ENCODE data around the gene SLC9A8. TPM values are rescaled to one million over a fixed set of nuclear protein-coding genes. Genes with fewer than 3 reads are reported as not detected.

SLC9A8 gene
- total and polyA plus RNA-seq, 9 of the 15 experiments (the other 6 are each of a cell fraction or from before 2014, with no cell fraction given): 0.56 to 9.7 (median 5.0) TPM

- TF ChIP-seq ZNF449 (CRISPR knock-in tag; IDR thresholded peaks at IDR 0.05) (no peak), NFE2 (IDR thresholded peaks at IDR 0.05; ENCODE audit: low read depth) (0 out of 2 replicates have a peak, but pooled peaks have one; percentile 14), EP400 (IDR thresholded peaks at IDR 0.05) (no peak), LCOR (CRISPR knock-in tag; IDR thresholded peaks at IDR 0.05) (no peak), MYBL2 (IDR thresholded peaks at IDR 0.05; ENCODE audit: low read depth) (no peak), MYBL2 (CRISPR knock-in tag; IDR thresholded peaks at IDR 0.05; ENCODE audit: borderline replicate concordance) (no peak), ZNF280A (IDR thresholded peaks at IDR 0.05; ENCODE audit: low read depth, partially characterized antibody) (no peak), MCM5 (IDR thresholded peaks at IDR 0.05; ENCODE audit: low read depth) (no peak), SAFB (IDR thresholded peaks at IDR 0.05; ENCODE audit: borderline replicate concordance, low read depth, low read length) (no peak), ZBTB2 (IDR thresholded peaks at IDR 0.05) (no peak), FOXM1 (IDR thresholded peaks at IDR 0.05; ENCODE audit: low read depth) (no peak), FOXM1 (CRISPR knock-in tag; IDR thresholded peaks at IDR 0.05; ENCODE audit: low read depth) (no peak), HDAC8 (tag; IDR thresholded peaks at IDR 0.05) (no peak), ZNF57 (CRISPR knock-in tag; IDR thresholded peaks at IDR 0.05) (no peak), CBFA2T3 (IDR thresholded peaks at IDR 0.05) (peak; percentile 29; the same call in 1 of the 2 replicates), SOX6 (IDR thresholded peaks at IDR 0.05) (no peak), CUX1 (CRISPR knock-in tag; IDR thresholded peaks at IDR 0.05) (no peak), RFX1 (IDR thresholded peaks at IDR 0.05) (peak; percentile 58), HDAC1 (IDR thresholded peaks at IDR 0.05) (no peak), DPF2 (IDR thresholded peaks at IDR 0.05) (peak; percentile 40)
Observed at GRCh38 chr20:49775229-49775693, 37.4 kb upstream of the SLC9A8 start (continued).

Measured in K562 (cell line).